ENCODE results near the gene RASGRF2. TPM values are rescaled to one million over a fixed set of nuclear protein-coding genes. Genes with fewer than 3 reads are reported as not detected.
"Not testable (repeated sequence)": the region's sequence is repeated elsewhere in the genome, so short reads cannot be mapped to it uniquely, and the experiment has no call there.

RASGRF2 gene
- total RNA-seq, 2 experiments from 2014 or later = 14.1 to 15.5 TPM

DNA sequence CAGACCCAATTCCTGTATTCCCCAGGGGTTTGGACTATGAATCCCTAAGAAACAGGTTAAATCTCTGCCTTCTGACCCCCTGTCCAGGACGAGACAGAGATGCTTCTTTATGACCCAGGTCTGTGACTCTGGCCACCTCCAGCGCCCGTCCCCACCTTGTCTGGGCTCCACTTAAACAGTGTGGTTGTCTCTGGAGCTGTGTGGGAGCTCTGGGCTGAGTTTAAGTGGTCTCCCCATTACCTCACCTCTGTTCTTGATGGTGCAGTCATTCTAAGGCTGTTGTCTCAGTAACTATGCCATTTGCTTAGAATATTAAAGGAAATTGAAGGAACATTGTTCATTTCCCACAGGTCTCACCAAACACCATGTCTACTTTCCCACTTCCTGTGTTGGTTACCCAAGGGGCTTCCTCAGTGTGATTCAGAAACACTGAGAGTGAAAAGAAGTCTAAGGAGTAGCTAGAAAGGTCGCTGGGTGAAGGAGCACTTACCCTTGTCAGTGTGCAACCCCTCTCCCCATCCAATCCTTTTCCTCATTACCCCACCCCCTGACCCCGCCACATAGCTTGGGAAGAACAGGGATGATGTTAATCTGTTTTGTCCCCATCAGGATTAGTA lies 145.2 kb downstream of the RASGRF2 start:
- CTCF ChIA-PET = interaction anchor here (0.6 to 1.6 kb wide), 2 partner anchors 90 to 173 kb away, joined by 4 to 5 read pairs; no protein-coding TSS in a partner anchor
- POLR2A ChIA-PET = interaction anchor here (0.5 kb wide), 1 partner anchor 216 kb away, joined by 3 read pairs; no protein-coding TSS in a partner anchor

DNA sequence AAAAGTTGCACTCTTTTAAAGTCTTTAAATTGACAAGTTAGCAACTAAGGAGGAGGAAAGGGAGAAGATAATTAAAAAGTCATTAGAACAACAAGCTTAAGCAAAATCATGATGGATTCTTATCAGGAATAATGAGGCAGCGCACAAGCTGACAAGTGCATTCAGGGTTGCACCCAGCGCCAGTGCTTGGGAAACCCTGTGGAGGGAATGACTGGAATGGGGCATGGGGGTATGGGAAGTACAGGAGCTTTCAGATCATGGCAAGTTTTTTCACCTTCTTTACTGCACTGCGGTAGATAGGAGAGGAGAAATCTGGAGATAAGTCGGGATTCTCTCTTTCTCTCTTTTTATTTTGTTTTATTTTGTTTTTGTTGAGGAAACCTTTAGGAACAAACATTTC lies 155.1 kb downstream of the RASGRF2 start:
- ChIA-PET CTCF (no interaction called here), POLR2A (no interaction called here)

DNA sequence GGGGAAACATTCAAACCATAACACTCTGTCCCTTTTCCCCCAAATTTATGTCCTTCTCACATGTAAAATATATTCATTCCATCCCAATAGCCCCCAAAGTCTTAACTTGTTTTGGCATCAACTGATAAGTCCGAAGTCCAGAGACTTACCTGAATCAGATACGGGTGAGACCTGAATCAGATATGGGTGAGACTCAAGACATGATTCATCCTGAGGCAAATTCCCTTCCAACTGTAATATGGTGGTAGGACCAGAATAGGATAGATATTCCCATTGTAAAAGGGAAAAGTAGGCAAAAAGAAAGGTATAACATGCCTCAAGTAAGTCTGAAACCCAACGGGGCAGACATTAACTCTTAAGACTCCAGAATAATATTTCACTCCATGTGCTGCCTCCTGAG lies 157.4 kb downstream of the RASGRF2 start:
- ChIA-PET CTCF (no interaction called here), POLR2A (no interaction called here)

DNA sequence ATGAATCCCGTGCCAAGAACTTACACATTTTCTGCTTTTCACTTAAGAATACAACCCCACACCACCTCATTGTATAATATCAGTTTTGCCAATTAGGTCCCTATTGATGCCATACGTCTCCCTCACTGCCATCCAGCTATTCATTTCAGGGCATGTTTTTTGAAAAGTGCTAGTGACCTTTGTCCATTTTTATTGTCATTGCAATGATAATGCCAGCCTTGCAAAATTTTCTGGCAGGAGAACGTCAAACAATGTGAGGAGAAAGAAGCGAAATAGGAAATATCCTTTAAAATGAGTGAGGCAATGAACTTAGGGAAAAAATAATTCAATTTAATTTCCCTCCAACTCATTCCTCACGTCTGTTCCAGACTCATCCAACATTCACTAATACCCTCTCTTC lies 161.1 kb downstream of the RASGRF2 start:
- POLR2A ChIA-PET = no interaction called here
- CTCF ChIA-PET = interaction anchor here (1.1 kb wide), 1 partner anchor 15 kb away, joined by 4 read pairs; no protein-coding TSS in a partner anchor

DNA sequence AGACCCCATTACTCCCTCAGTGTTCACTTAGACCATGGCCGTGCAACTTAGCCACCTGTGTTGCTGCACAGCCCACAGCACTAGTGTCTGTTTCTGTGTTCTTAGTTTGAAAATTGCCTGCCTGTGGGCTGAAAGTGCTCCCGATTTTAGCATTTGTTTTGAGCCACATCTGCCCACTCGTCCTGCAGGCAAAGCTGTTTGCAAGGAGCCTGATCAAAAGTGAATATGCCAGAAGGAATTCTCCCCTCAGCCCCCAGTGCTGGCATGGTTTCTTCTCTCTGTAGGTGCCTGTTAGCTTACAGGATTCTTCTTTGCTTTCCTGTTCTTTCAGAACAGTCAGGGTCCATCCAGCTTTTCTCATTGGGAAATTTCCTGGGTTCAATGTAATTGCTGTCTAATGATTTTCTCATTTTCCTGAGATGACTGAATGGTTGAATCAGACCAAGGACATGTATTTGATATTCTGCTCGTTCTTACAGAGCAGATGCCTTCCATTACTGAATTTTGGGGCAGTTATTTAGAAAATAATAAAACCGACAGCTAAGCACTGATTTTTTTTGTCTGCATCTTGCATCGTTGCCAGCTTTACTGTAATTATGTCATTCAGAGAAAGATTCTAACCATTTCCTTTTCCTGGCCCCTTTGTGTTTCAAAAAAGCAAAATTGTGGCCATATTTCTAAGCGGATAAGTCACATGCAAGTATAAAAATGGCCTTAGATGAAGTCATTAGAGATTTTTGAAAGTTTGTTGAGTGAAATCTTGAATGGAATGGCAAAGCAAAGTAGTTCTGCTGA lies 161.9 kb downstream of the RASGRF2 start:
- ChIA-PET POLR2A (no interaction called here), CTCF (interaction anchor here (0.6 to 1.1 kb wide), 2 partner anchors 14 to 73 kb away, joined by 4 read pairs; no protein-coding TSS in a partner anchor)

DNA sequence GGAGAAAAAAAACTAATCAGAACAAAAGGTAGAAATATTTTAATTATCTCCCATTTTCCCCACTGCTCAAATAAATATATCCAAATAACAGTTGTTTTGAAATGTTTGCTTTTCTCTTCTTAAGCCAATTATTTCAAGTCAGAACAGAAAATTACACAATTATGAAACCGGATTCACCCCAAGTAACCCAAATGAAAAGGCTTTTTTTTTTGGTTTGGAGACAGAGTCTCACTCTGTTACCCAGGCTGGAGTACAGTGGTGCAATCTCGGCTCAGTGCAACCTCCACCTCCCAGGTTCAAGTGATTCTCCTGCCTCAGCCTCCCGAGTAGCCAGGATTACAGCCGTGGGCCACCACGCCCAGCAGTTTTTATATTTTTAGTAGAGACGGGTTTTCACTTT lies 164.5 kb downstream of the RASGRF2 start:
- CTCF ChIA-PET, POLR2A ChIA-PET: not testable (repeated sequence)

DNA sequence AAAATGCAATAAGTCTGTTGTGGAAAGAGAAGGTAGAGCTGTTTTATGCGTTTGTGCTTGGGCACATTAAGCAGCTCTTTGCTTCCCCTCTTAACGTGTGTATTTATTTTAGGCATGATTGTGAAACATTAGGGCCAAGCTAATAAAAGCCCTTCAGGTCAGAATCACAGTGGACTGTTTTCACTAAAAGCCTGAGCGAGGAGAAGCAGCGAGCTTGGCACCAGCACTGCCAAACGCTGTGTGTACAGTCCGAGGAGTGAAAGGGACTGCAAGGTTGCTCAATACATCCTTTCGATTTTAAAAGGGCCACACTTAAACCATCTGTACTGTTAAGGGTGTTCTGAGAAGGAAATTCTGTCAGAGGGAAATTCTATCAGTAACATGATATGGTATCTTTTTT lies 165.8 kb downstream of the RASGRF2 start:
- POLR2A ChIA-PET = no interaction called here

DNA sequence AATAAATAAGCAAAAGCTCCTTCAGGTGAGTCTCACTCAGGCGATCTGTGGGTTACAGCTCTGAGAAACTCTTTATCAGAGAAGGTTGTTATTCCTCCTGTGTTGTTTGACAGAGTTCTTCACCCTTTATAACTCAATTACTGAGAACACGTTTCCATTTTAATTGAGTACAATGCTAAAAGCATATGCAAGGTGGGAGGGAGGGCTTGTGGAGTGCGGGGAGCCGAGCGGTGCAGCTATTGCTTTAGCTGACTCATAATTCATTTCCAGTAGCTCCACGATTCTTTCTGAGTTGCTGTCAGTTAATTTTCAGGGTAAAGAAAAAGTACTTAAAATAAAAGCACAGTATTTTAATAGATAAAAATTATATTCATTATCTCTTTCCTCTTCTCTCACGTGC lies 168.3 kb downstream of the RASGRF2 start:
- ChIA-PET CTCF (interaction anchor here (1.0 kb wide), 1 partner anchor 20 kb away, joined by 3 read pairs; no protein-coding TSS in a partner anchor), POLR2A (no interaction called here)

More for the DNA sequence above, 165.8 kb downstream of the RASGRF2 start:
- CTCF ChIA-PET = interaction anchor here (0.6 kb wide), 1 partner anchor 18 kb away, joined by 3 read pairs; no protein-coding TSS in a partner anchor

DNA sequence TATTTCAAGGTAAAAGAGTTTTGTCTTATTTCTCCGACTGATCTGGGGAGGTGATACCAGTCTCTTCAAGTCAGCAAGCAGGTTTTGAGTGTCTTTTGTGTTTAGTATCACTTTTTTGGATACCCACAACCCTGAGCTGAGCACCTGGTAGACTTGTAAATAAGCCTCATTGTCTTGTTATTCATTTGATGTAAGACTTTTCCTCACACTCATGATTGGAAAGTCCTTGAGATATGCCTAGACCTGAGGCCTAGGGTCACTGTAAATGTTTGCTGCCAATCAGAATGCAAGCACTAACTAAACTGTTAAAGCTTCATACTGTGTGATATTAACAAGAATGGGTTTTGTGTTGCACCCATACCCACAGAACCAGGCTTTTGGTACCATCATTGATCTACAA lies 172.2 kb downstream of the RASGRF2 start:
- ChIA-PET POLR2A (no interaction called here), CTCF (no interaction called here)

DNA sequence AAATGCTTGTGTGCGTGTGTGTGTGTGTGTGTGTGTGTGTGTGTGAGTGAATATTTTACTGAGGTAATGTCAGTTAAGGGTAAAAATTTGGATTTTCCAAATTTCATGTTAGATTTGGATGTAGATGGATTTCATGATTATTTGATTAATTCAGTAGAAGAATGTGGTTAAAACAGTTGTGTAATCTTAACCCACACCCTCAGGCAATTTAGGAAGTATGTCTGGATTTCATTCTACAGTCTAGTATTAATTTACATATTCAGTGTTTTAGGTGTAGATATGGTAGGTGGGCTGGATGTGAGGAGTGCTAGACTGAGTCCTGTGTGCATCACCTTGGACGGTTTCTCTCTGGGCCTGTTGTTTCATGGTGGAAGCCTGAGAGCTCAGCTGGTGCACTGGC lies 173.9 kb downstream of the RASGRF2 start:
- ChIA-PET POLR2A (no interaction called here), CTCF (no interaction called here)

DNA sequence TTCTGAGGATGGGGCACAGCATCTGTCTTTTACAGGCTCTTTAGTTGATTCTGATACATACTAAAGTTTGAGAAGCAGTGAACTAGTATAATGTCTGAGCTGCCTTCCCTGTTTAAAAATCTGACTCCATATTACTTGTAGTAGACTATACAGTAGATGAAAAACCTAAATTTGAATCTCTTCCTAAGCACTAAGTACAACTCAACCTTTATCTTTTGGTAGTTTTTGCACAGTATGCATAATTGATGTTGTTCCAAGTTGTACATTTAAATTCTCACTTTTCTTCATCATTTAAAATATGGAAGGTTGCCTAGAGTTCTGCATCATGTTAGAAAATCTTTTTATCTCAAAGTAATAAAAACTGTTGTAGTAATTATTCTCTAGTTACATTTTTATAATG lies 174.4 kb downstream of the RASGRF2 start:
- POLR2A ChIA-PET = no interaction called here

DNA sequence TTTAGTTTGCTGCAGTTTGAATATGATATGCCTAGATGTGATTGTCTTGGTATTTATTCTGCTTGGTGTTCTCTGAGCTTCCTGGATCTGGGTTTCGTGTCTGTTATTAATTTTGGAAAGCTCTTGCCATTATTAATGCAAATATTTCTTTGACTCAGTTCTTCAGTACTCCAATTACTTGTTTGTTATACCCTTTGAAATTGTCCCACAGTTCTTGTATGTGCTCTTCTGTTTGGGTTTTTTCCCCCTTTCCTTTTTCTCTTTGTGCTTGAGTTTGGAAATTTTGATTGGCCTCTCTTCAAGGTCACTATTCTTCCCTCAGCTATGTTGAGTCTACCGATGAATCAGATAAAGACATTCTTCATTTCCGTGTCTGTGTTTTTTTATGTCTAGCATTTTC lies 176.4 kb downstream of the RASGRF2 start:
- POLR2A ChIA-PET = interaction anchor here (0.6 kb wide), 1 partner anchor 1022 kb away, joined by 4 read pairs; no protein-coding TSS in a partner anchor
- CTCF ChIA-PET = interaction anchor here (2.1 kb wide), 1 partner anchor 15 kb away, joined by 4 read pairs; no protein-coding TSS in a partner anchor

More for the DNA sequence above, 174.4 kb downstream of the RASGRF2 start:
- CTCF ChIA-PET = interaction anchor here (0.9 kb wide), 1 partner anchor 9 kb away, joined by 3 read pairs; no protein-coding TSS in a partner anchor

DNA sequence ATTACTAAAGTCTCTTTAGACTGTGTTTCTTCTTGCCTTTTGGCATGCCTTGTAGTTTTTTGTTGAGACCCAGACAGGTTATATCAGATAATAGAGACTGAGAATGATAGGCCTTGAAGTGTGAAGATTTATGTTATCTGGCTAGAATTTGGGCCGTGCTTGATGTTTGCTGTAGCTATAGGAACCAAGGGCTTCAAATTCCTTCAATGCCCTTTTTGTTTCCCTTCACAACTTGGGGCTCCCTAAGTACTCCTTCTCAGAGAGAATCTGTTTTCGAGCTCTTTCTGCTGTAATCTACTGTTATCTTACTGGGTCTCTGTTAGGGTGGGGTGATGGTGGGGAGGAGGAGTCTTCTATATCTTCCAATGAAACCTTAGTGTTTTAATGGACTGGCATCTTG lies 177.7 kb downstream of the RASGRF2 start:
- ChIA-PET POLR2A (no interaction called here), CTCF (no interaction called here)

DNA sequence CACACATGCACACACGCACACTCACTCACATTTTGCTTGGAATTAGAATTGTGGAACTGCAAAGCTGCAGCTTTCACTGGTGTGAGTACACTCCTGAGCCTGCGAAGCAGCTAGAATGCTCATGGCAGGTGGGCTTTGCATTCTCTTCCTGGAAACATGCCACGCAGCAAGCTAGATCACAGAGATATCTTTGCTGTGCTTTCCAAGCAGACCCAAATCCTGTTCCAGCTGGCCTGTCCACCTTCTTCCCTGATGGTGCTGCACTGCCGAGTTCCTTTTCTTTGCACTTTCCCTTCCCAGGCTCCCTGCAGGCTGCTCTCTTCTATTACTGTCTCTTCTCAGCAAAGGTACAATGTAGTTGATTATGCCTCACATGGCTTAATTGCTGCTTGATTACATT lies 180.3 kb downstream of the RASGRF2 start:
- ChIA-PET POLR2A (no interaction called here), CTCF (no interaction called here)

DNA sequence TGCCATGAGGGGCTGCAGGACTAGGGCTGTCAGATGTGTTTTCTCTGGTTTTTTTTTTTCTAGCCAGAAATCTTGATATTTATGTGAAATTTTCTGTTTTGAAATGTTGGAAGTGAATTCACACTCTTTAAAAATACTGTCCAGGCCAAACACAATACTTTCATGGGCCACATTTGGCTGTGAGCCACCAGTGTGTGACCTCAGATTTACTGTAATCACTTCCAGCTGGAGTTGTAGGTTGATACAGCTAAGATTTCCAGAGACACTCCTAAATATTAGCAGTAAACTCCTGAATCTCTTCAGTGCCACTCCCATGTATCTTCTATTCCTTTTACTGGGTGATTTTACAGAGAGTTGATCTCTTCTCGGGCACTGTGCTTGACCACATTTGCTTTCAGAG lies 180.8 kb downstream of the RASGRF2 start:
- CTCF ChIA-PET = interaction anchor here (1.1 kb wide), 1 partner anchor 33 kb away, joined by 3 read pairs; no protein-coding TSS in a partner anchor

DNA sequence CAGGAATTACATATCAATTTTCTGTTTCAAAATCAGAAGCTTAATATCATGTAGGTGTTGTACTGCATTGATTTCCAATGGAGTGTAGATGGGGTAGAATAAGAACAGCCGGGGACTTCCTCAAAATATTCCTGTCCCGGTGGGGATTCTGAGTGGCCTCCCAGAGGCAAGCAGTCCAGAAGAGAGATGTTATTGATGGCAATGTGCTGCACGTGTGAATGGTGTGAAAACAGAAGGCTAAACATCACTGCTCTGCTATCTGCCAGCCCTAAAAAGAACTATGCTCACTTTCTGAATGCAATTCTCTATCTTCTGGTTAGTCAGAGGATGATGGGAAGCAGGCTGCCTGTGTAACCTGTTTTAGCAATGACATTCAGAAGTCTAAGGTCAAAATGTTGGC lies 181.9 kb downstream of the RASGRF2 start:
- POLR2A ChIA-PET = no interaction called here
- CTCF ChIA-PET = interaction anchor here (1.1 kb wide), 1 partner anchor 34 kb away, joined by 3 read pairs; no protein-coding TSS in a partner anchor

More for the DNA sequence above, 180.8 kb downstream of the RASGRF2 start:
- POLR2A ChIA-PET = no interaction called here

DNA sequence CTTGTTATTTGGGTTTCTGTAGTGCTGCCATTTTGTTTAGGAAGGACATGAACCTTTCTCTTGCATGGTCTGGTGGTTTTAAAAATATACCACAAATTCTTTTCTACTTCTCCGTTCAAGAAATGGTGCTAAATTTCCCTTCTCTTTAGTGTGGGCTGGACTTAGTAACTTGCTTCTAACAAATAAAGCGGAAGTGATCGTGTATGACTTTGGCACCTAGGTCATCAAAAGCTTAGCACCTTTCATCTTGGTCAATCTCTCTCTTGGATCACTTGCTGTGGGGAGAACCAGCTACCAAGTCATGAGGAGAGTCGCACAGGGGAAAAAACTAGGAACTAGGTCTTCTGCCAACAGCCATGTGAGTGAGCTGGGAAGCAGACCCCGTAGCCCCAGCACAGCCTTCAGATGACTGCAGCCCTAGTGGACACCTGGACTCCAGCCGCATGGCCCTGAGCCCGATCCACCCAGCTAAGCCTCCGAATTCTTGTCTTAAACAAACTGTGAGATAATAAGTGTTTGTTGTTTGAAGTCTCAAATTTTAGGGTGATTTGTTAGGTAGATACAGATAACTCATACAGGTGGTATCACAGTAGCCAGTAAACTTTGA lies 185.3 kb downstream of the RASGRF2 start:
- CTCF ChIA-PET = no interaction called here
- POLR2A ChIA-PET = no interaction called here

DNA sequence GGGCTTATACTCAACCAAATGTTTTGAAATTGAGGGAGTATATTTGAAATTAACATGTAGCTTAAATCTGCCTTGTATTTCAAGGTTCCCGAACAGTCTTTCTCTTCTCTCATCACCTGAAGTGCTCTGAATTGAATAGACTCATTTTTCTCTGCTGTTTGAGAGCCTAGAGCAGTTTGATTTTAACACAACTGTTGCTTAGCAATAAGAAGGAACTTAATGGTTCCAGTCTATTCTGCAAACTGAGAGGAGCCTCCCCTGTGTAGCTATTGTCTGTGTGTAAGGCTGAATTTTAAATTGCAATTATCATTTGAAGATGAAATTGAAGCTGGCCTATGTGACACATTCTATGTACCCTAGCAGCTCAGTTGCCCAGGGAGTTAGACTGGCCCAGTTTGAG lies 185.9 kb downstream of the RASGRF2 start:
- ChIA-PET POLR2A (no interaction called here), CTCF (no interaction called here)

DNA sequence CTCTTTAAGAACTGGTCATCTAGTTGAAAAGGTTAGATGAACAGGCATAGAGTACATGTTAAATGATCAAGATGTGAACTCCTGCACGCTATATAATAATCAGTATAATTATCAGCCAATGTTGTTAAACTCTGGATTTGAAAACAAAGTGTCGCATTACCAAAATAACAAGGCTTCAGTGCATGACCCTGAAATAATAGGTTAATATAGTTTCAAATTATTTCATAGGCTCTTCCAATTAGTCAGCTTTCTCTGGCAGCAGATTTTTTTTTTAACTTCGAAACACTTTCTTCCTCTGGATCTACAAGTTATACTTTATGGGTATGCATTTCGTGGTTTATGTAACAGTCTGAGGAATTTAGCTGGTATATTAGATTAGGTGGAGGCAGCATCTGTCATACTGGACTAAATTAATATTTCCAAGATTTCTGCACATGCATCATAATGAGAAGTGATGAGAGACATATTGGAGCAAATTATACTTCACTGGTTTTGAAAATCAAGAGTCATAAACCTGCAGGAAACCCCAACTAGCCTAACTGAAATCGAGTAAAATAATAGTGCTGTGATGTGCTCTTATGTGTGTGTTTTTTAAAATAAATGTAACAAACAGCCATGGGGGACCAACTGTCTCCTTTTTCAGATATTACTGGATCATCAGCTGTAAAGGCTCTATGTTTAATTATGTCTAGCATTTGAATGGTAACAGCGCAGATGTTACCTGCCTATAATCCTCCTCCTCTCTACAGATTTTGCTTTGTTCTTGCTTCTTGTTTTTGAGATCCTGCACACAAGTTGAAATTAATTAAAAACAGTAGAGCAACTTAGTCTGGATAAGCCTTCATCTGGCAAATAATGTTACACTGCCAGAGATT lies 187.1 kb downstream of the RASGRF2 start:
- ChIA-PET CTCF (no interaction called here), POLR2A (no interaction called here)
